Activated CD4-positive, alpha-beta T cell treated with anti-CD3 and anti-CD28 coated beads for 1 hour (primary cell): ENCODE data around the gene SHISA7.
"Not testable (repeated sequence)": the region's sequence is repeated elsewhere in the genome, so short reads cannot be mapped to it uniquely, and the experiment has no call there.

ENCODE experiments used
- DNase-seq: peaks from one replicate; pipeline ENCODE4 v3.0.0-alpha.2; 2020

Gene SHISA7

GRCh38 chr19:55443824-55444480 is 852 bp upstream of the SHISA7 start:
- DNase-seq, result no peak

GRCh38 chr19:55442372-55442961 is 633 bp downstream of the SHISA7 start:
- no peak for DNase-seq

- no peak for DNase-seq
Measured at GRCh38 chr19:55441692-55442321, 1.3 kb downstream of the SHISA7 start.

- no peak for DNase-seq
Measured at GRCh38 chr19:55441319-55441691, 1.8 kb downstream of the SHISA7 start.

- no peak for DNase-seq
Measured at GRCh38 chr19:55440411-55441105, 2.5 kb downstream of the SHISA7 start.

GRCh38 chr19:55439052-55439451 is 4.0 kb downstream of the SHISA7 start:
- DNase-seq, result no peak

GRCh38 chr19:55437410-55437809 is 5.7 kb downstream of the SHISA7 start:
- no peak for DNase-seq

- DNase-seq, result no peak
Measured at GRCh38 chr19:55436847-55437246, 6.3 kb downstream of the SHISA7 start.

GRCh38 chr19:55435020-55435419 is 8.1 kb downstream of the SHISA7 start:
- DNase-seq, result no peak

- no peak for DNase-seq
Measured at GRCh38 chr19:55434356-55434919, 8.7 kb downstream of the SHISA7 start.

- no peak for DNase-seq
Measured at GRCh38 chr19:55433292-55433691, 9.8 kb downstream of the SHISA7 start.

- DNase-seq, result no peak
Measured at GRCh38 chr19:55432241-55432959, 10.7 kb downstream of the SHISA7 start.

GRCh38 chr19:55431183-55431582 is 11.9 kb downstream of the SHISA7 start:
- no peak for DNase-seq

GRCh38 chr19:55426042-55426441 is 17.1 kb downstream of the SHISA7 start:
- DNase-seq, result no peak

GRCh38 chr19:55424518-55424917 is 18.6 kb downstream of the SHISA7 start:
- DNase-seq, result no peak

GRCh38 chr19:55423225-55424005 is 19.7 kb downstream of the SHISA7 start:
- no peak for DNase-seq

- DNase-seq, result not testable (repeated sequence)
Measured at GRCh38 chr19:55421281-55421680, 21.8 kb downstream of the SHISA7 start.

- no peak for DNase-seq
Measured at GRCh38 chr19:55419624-55420236, 23.4 kb downstream of the SHISA7 start.

- DNase-seq, result no peak
Measured at GRCh38 chr19:55419103-55419502, 24.0 kb downstream of the SHISA7 start.

GRCh38 chr19:55418185-55418584 is 24.9 kb downstream of the SHISA7 start:
- peak; percentile 24 for DNase-seq

GRCh38 chr19:55410168-55410567 is 32.9 kb downstream of the SHISA7 start:
- no peak for DNase-seq

- DNase-seq, result not testable (repeated sequence)
Measured at GRCh38 chr19:55409179-55409578, 33.9 kb downstream of the SHISA7 start.
